B cell (primary cell): ENCODE measurements around the gene GAMT. TPM values are rescaled to one million over a fixed set of nuclear protein-coding genes. Genes with fewer than 3 reads are reported as not detected.

ENCODE experiments used
- ATAC-seq: fragments of 200-7000 bp; cut with Tn5 transposase; one replicate; pipeline ENCODE4 v1.10.0; 2021; ENCODE audit warnings: low read depth, mild to moderate bottlenecking, moderate number of reproducible peaks, moderate library complexity
- CTCF ChIA-PET: fragments of 350-600 bp; sonication (Branson Sonifier 250); formaldehyde crosslinking; loops from one replicate; lab custom pipeline; 2021; ENCODE audit warnings: antibody characterized with exemption, inconsistent platforms; lab: Charles Lee
- POLR2A ChIA-PET: fragments of 350-600 bp; sonication (Branson Sonifier 250); formaldehyde crosslinking; loops from one replicate; lab custom pipeline; 2021; ENCODE audit warnings: antibody characterized with exemption; lab: Charles Lee
- DNase-seq: peaks from one replicate; pipeline ENCODE4 v3.0.0; 2013
- H2AFZ ChIP-seq: 2 replicates; pipeline ENCODE4 v1.6.1; 2012; ENCODE audit warnings: mild to moderate bottlenecking, low read depth, low read length; ENCODE audit not compliant: insufficient read depth, poor library complexity, severe bottlenecking
- H3K27ac ChIP-seq, 2 donors: 1 replicate in 1 of 2; 2 replicates in 1 of 2; pipeline ENCODE4 v1.5.1; 2012 to 2013; ENCODE audit warnings: low read length in 2 of 2, mild to moderate bottlenecking in 2 of 2, moderate library complexity in 1 of 2
- H3K27me3 ChIP-seq, 4 experiments: fragments of 200-600 bp in 1 of 4; sonication (generic) in 1 of 4; replicated peaks in 1 of 4; 1 replicate in 2 of 4; 2 replicates in 2 of 4; pipeline versions ENCODE4 v1.6.1 to v1.7.0; 2013 to 2016; ENCODE audit warnings: low read length in 3 of 4, mild to moderate bottlenecking in 2 of 4, mixed read lengths in 1 of 4, moderate library complexity in 1 of 4; ENCODE audit not compliant: insufficient read depth in 4 of 4, control insufficient read depth in 3 of 4; ENCODE audit errors: control extremely low read depth in 1 of 4
- H3K36me3 ChIP-seq, 2 experiments: replicated peaks in 1 of 2; 1 replicate in 1 of 2; 2 replicates in 1 of 2; pipeline versions ENCODE4 v1.6.1 to v1.7.1; 2013; ENCODE audit warnings: low read length in 1 of 2; ENCODE audit not compliant: insufficient read depth in 2 of 2, control insufficient read depth in 1 of 2; ENCODE audit errors: control extremely low read depth in 1 of 2, extremely low read depth in 1 of 2
- H3K4me1 ChIP-seq, 2 donors: fragments of 200-600 bp in 1 of 2; sonication (generic) in 1 of 2; 1 replicate in 1 of 2; 2 replicates in 1 of 2; pipeline versions ENCODE4 v1.5.1 to v1.6.1; 2013 to 2017; ENCODE audit warnings: low read length in 2 of 2; ENCODE audit not compliant: control insufficient read depth in 2 of 2, insufficient read depth in 2 of 2
- H3K4me2 ChIP-seq: replicated peaks from 2 replicates; pipeline ENCODE3; 2012; ENCODE audit warnings: mild to moderate bottlenecking, low read depth, low read length; ENCODE audit not compliant: poor library complexity, severe bottlenecking
- H3K4me3 ChIP-seq, 5 experiments: fragments of 200-600 bp in 1 of 5; sonication (generic) in 1 of 5; 1 replicate in 3 of 5; 2 replicates in 2 of 5; pipeline versions ENCODE4 v1.5.1 to v1.7.0; 2011 to 2016; ENCODE audit warnings: low read length in 4 of 5, mild to moderate bottlenecking in 4 of 5, low read depth in 2 of 5, control low read depth in 1 of 5, moderate library complexity in 1 of 5; ENCODE audit not compliant: insufficient read depth in 1 of 5; ENCODE audit errors: control extremely low read depth in 1 of 5, extremely low read depth in 1 of 5
- H3K79me2 ChIP-seq: fragments of 200-600 bp; sonication (generic); one replicate; pipeline ENCODE4 v1.6.0; 2016; ENCODE audit warnings: low read length; ENCODE audit not compliant: control insufficient read depth, insufficient read depth
- H3K9ac ChIP-seq: fragments of 200-600 bp; sonication (generic); 2 replicates; pipeline ENCODE4 v1.6.1; 2017; ENCODE audit warnings: mild to moderate bottlenecking, low read length, moderate library complexity
- H3K9me3 ChIP-seq, 3 donors: one replicate each; pipeline versions ENCODE4 v1.6.1 to v1.7.1; 2013; ENCODE audit warnings: low read length in 2 of 3; ENCODE audit not compliant: control insufficient read depth in 2 of 3, insufficient read depth in 1 of 3; ENCODE audit errors: control extremely low read depth in 1 of 3
- H4K20me1 ChIP-seq: 2 replicates; pipeline ENCODE4 v1.6.0; 2012; ENCODE audit warnings: mild to moderate bottlenecking, low read length; ENCODE audit not compliant: insufficient read depth, control insufficient read depth, poor library complexity, severe bottlenecking
- H3K27ac Mint-ChIP-seq: one replicate; pipeline ENCODE4 v1.8.0; 2021; ENCODE audit warnings: mixed read lengths
- H3K27me3 Mint-ChIP-seq: one replicate; pipeline ENCODE4 v1.8.0; 2021; ENCODE audit warnings: mixed read lengths
- H3K4me1 Mint-ChIP-seq: one replicate; pipeline ENCODE4 v1.8.0; 2021; ENCODE audit warnings: mixed read lengths
- H3K4me3 Mint-ChIP-seq: one replicate; pipeline ENCODE4 v1.8.0; 2021; ENCODE audit warnings: mixed read lengths
- H3K9me3 Mint-ChIP-seq: one replicate; pipeline ENCODE4 v1.8.0; 2022; ENCODE audit warnings: mixed read lengths; ENCODE audit not compliant: insufficient read depth
- EZH2 ChIP-seq: IDR thresholded peaks from 2 replicates; pipeline ENCODE4 v1.6.1; 2012; ENCODE audit warnings: borderline replicate concordance, low read depth, mild to moderate bottlenecking, moderate library complexity, low read length; ENCODE audit not compliant: insufficient read depth, poor library complexity, severe bottlenecking
- WGBS: methylation state at CpG from one replicate; pipeline ENCODE4 v1.1.5; 2013; ENCODE audit warnings: missing lambda C conversion rate; ENCODE audit not compliant: insufficient coverage; 5-methylcytosine and 5-hydroxymethylcytosine counted together
- intact Hi-C: fragments of 100-400 bp; cut with micrococcal nuclease; formaldehyde crosslinking; loops from one replicate; pipeline ENCODE4 v1.10.0; 2022
- polyA plus RNA-seq: library from polyadenylated mRNA; depleted of rRNA; stranded (reverse); fragments of >200 nt; gene quantifications from 2 replicates; pipeline ENCODE4 v1.2.3, GENCODE V29; 2012
- total RNA-seq, 2 donors: library from RNA; stranded (reverse); fragments of 120-200 nt in 1 of 2; gene quantifications; 1 replicate in 1 of 2; 2 replicates in 1 of 2; pipeline versions ENCODE4 v1.2.3 to v1.2.4, GENCODE V29; 2013 to 2022
- TF ChIP-seq, protein P1 (sequence below): fragments of 200-600 bp; IDR thresholded peaks from one replicate; pipeline ENCODE4 v1.8.0; 2022; ENCODE audit warnings: antibody characterized with exemption, mild to moderate bottlenecking

GAMT gene
- total and polyA plus RNA-seq, 2 donors (not counting 1 experiment from before 2014, with no cell fraction given) = 8.8 to 12.1 TPM

DNA sequence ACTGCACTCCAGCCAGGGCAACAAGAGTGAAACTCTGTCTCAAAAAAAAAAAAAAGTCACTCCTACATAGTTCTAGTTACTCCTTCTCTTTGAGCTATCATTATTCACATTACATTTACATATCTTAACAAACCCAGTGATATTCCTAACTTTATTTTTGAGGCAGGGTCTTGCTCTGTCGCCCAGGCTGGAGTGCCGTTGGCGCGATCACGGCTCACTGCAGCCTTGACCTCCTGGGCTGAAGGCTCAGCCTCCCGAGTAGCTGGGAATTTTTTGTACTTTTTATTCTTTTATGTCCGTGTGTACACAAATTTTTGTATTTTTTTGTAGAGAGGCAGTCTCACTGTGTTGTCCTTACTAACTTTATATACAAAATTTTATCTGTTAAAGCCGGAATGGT is 36.3 kb upstream of the GAMT start:
- ATAC-seq (no peak), DNase-seq (no peak)
- Histone ChIP-seq H4K20me1 (peaks cover 70% of the 10 kb centered on the region), H3K4me1 (peaks cover 7 to 16% of the 10 kb centered on the region in 2 donors), H3K36me3 (peaks cover 0 to 51% of the 10 kb centered on the region in 2 experiments), H3K27ac (no peak overlapping the region), H3K4me2 (peak overlapping the region; percentile 91), H3K9me3 (no peaks in the 10 kb centered on the region), H3K79me2 (peaks cover 34% of the 10 kb centered on the region), H2AFZ (peak overlapping the region; percentile 82), H3K4me3 (peak overlapping the region in 2 of 5 experiments; percentile 97 to 100), H3K9ac (no peak overlapping the region), H3K27me3 (no peaks in the 10 kb centered on the region)
- Mint-ChIP-seq H3K27me3 (no peaks in the 10 kb centered on the region), H3K4me3 (peak overlapping the region; percentile 99), H3K4me1 (peaks cover 18% of the 10 kb centered on the region), H3K9me3 (no peaks in the 10 kb centered on the region), H3K27ac (no peak overlapping the region)
- ChIA-PET POLR2A (interaction anchor here (0.7 kb wide), 1 partner anchor 328 kb away, joined by 3 read pairs; no protein-coding TSS in a partner anchor), CTCF (interaction anchor here (0.7 to 1.4 kb wide), 7 partner anchors 20 to 231 kb away, joined by 3 to 4 read pairs (median 3); no protein-coding TSS in a partner anchor)
- 87% methylated on average over 4 of the region's 8 CpGs for WGBS
- TF ChIP-seq, protein P1, sequence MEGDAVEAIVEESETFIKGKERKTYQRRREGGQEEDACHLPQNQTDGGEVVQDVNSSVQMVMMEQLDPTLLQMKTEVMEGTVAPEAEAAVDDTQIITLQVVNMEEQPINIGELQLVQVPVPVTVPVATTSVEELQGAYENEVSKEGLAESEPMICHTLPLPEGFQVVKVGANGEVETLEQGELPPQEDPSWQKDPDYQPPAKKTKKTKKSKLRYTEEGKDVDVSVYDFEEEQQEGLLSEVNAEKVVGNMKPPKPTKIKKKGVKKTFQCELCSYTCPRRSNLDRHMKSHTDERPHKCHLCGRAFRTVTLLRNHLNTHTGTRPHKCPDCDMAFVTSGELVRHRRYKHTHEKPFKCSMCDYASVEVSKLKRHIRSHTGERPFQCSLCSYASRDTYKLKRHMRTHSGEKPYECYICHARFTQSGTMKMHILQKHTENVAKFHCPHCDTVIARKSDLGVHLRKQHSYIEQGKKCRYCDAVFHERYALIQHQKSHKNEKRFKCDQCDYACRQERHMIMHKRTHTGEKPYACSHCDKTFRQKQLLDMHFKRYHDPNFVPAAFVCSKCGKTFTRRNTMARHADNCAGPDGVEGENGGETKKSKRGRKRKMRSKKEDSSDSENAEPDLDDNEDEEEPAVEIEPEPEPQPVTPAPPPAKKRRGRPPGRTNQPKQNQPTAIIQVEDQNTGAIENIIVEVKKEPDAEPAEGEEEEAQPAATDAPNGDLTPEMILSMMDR = no peak
- no peak for TF ChIP-seq EZH2
- intact Hi-C loops = loop anchor here (1.0 kb wide), 1 partner anchor 30 kb away; the partner anchor contains the start of gene DAZAP1

DNA sequence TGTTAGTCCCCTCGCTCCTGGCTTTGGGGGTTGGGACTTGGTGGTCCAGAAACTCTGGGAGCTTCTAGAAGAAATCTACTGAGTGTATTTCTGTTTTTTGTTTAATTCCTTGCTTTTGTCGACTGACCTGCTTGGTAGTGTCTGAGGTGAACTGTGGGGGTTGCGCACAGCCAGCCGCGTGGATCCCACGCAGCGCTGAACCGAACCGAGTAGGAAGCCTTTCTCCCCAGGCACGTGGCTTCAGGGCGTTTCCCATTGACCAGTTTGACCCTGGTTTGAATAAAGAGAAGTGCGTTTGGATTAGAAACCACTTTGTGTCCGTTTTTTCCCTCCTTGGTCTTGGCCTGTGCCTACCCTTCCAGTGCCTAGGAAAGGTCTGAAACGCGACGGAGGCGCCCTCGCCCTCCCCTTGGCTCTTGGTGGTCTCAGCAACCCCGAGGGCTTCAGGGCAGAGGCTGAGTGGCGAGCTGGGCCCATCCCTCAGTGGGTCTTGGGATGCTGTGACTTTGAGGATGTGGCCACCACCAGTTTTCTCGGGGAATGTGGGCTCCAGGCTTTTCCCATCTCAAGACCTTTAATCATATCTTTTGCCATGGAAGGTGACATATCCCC is 34.1 kb upstream of the GAMT start:
- no peak for ATAC-seq
- Mint-ChIP-seq H3K9me3 (no peaks in the 10 kb centered on the region), H3K27ac (no peak overlapping the region), H3K4me3 (no peak overlapping the region), H3K4me1 (peaks cover 14% of the 10 kb centered on the region), H3K27me3 (no peaks in the 10 kb centered on the region)
- peaks cover 7 to 16% of the 10 kb centered on the region in 2 donors for H3K4me1 ChIP-seq
- H2AFZ ChIP-seq = no peak overlapping the region
- intact Hi-C loops = no loop called here
- H3K9me3 ChIP-seq = no peaks in the 10 kb centered on the region
- H3K9ac ChIP-seq = no peak overlapping the region
- no peak overlapping the region for H3K27ac ChIP-seq
- WGBS = 92% methylated on average over 19 of the region's 21 CpGs
- no peak overlapping the region for H3K4me2 ChIP-seq
- H4K20me1 ChIP-seq = peaks cover 62% of the 10 kb centered on the region
- ChIA-PET CTCF (interaction anchor here (1.3 kb wide), 1 partner anchor 191 kb away, joined by 3 read pairs; no protein-coding TSS in a partner anchor), POLR2A (no interaction called here)
- no peak for DNase-seq
- TF ChIP-seq, protein P1 = no peak
- no peak for TF ChIP-seq EZH2
- no peak overlapping the region for H3K4me3 ChIP-seq
- peaks cover 0 to 52% of the 10 kb centered on the region in 2 experiments for H3K36me3 ChIP-seq
- peaks cover 41% of the 10 kb centered on the region for H3K79me2 ChIP-seq
- H3K27me3 ChIP-seq = no peaks in the 10 kb centered on the region
